ENCODE results near the gene SH3GL2.
A peak's percentile ranks its signal among the peaks of the same experiment; 100 is the strongest.

Gene SH3GL2

DNA sequence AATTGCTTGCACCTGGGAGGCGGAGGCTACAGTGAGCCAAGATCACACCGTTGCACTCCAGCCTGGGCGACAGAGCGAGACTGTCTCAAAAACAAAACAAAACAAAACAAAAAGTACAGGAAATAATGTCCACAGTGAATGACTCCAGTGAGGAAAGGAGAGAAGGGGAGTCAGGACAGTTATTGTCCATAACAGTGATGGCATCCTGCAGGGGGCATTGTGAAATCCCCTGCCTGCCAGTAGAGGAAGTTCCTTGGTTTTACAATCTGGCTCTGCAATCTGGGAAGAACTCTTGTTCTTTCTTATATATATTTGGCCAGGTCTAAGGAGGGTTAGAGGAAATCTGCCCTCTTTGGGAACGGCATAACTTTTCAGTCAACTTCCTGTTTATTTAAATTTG, 8.2 kb downstream of the SH3GL2 start:
- TF ChIP-seq, protein P1, sequence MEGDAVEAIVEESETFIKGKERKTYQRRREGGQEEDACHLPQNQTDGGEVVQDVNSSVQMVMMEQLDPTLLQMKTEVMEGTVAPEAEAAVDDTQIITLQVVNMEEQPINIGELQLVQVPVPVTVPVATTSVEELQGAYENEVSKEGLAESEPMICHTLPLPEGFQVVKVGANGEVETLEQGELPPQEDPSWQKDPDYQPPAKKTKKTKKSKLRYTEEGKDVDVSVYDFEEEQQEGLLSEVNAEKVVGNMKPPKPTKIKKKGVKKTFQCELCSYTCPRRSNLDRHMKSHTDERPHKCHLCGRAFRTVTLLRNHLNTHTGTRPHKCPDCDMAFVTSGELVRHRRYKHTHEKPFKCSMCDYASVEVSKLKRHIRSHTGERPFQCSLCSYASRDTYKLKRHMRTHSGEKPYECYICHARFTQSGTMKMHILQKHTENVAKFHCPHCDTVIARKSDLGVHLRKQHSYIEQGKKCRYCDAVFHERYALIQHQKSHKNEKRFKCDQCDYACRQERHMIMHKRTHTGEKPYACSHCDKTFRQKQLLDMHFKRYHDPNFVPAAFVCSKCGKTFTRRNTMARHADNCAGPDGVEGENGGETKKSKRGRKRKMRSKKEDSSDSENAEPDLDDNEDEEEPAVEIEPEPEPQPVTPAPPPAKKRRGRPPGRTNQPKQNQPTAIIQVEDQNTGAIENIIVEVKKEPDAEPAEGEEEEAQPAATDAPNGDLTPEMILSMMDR (IDR thresholded peaks at IDR 0.05; ENCODE audit: low read depth, low read length, missing control alignments), result peak; percentile 15
- H3K4me3 ChIP-seq (replicated peaks; ENCODE audit: low read depth, low read length), result no peak overlapping the region
- no peak for DNase-seq (ENCODE audit: extremely low read depth, low read depth)

DNA sequence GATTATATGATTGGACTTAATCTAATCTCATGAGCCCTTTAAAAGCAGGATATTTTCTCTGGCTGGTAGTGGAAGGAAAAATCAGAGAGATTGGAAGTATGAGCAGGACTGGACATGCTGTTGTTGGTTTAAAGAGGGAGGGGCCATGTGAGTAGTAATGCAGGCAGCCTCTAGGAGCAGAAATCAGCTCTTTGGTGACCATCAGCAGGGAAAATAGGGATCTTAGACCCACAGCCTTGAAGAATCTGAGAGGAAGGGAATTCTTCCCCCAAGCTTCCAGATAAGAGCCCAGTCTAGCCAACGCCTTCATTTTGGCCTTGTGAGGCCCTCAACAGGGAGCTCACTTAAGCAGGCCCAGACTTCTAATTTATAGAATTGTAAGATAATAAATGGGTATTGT, 9.5 kb downstream of the SH3GL2 start:
- TF ChIP-seq, protein P1 (IDR thresholded peaks at IDR 0.05; ENCODE audit: low read depth, low read length, missing control alignments), result no peak
- no peak overlapping the region for H3K4me3 ChIP-seq (replicated peaks; ENCODE audit: low read depth, low read length)
- DNase-seq (ENCODE audit: extremely low read depth, low read depth), result no peak

DNA sequence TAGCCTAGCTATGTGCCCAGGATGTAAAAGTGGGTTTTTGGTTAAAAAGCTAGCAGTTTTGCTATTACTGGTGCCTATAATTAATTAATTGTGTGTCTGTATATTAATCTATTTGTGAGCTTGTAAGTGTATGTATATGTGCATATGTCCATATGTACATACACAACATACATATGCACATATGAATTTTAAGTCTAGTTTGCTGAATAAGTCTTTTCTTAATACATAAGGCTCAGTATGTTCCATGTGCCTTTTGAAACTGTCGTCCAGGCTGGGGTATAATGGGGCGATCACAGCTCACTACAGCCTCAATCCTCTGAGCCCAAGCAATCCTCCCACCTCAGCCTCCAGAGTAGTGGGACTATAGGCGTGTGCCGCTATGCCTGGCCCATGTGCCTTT, 10.1 kb downstream of the SH3GL2 start:
- no peak for DNase-seq (ENCODE audit: extremely low read depth, low read depth)
- TF ChIP-seq, protein P1 (IDR thresholded peaks at IDR 0.05; ENCODE audit: low read depth, low read length, missing control alignments), result no peak
- H3K4me3 ChIP-seq (replicated peaks; ENCODE audit: low read depth, low read length), result no peak overlapping the region

DNA sequence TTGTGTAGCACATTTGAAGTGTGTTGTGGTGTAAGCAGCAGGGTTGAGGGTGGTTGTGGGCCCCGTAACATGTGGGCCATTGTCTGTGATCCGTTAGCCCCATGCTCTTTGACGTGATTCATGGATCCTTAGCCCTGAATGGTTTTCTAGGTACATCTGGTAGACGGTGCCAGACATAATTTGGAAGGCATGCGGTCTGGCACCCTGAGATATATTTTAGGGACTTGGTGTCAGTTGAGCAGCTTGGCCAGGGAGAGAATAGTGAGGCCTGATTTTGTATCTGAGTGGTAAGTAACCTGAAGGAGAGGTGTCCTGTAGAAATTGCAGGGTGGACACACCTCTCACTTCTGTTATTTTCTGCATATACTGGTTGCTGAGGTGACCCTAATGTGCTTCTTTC, 10.9 kb downstream of the SH3GL2 start:
- no peak for DNase-seq (ENCODE audit: extremely low read depth, low read depth)
- no peak overlapping the region for H3K4me3 ChIP-seq (replicated peaks; ENCODE audit: low read depth, low read length)
- TF ChIP-seq, protein P1 (IDR thresholded peaks at IDR 0.05; ENCODE audit: low read depth, low read length, missing control alignments), result no peak

DNA sequence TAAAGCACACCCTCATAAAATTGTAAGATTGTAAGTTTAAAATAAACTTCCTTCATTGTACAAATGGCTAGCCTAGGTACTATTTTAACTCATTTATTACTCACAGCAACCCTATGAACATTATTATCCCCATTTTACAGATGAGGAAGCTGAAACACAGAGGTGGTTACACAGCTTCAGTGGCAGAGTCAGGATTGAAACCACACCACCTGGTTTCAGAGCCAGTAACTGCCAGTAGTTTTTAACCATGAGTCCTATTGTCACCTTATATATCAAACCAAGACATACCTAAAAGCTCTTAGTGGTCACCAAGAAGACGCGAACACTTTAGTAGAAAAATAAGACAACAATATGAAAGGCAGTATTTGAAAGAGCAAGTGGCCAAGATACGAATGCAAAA, 16.1 kb downstream of the SH3GL2 start:
- TF ChIP-seq, protein P1 (IDR thresholded peaks at IDR 0.05; ENCODE audit: low read depth, low read length, missing control alignments), result no peak
- DNase-seq (ENCODE audit: extremely low read depth, low read depth), result no peak
- no peak overlapping the region for H3K4me3 ChIP-seq (replicated peaks; ENCODE audit: low read depth, low read length)

DNA sequence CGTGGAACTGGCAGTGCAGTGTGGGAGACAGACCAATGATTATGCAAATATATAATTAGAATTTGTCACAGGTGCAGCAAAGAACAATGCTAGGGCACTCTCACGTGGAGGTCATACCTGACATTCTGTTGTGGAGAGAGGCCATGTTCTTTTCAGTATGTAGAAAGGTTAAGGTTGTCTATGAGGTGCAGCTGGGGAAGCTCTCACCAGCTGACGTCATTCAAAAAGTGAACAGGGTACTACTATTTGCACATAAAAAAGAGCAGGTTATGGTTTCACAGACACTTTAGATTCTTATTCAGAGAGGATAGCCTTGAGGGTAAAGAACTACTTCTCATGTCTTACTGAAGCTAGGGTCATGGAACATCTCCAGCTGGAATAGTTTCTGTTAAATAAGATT, 19.1 kb downstream of the SH3GL2 start:
- TF ChIP-seq, protein P1 (IDR thresholded peaks at IDR 0.05; ENCODE audit: low read depth, low read length, missing control alignments), result no peak
- no peak overlapping the region for H3K4me3 ChIP-seq (replicated peaks; ENCODE audit: low read depth, low read length)
- no peak for DNase-seq (ENCODE audit: extremely low read depth, low read depth)

DNA sequence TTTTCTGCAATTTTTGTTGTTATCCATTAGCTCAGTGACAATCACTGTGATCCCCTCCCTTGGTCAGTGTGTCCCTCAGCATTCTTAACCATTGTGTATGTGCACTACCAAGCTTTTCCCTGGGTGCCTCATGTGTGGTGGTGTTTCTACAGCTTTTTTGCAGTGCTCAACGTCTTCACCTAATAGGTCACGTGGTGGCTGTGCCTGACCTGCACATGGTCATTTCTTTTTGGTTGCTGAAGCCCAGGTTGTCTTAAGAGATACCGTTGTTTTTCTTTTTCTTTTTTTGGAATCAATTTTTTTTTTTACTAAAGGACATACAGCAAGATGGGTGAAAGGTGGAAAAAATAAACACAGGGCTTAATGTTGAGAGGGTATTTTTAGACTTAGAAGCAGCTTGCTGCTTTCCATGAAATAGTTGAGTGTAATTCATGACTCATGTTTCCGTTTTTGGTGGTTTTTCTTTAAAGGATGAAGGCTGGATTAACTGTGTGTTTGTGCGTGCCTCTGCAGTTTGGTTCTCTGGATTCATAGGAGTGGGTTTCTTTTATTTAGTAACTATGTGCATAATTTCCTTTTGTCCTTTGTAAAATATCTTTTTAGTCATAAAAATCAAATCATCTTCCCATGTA, 22.2 kb downstream of the SH3GL2 start:
- TF ChIP-seq, protein P1 (IDR thresholded peaks at IDR 0.05; ENCODE audit: low read depth, low read length, missing control alignments), result no peak
- peak; percentile 54 for DNase-seq (ENCODE audit: extremely low read depth, low read depth)
- no peak overlapping the region for H3K4me3 ChIP-seq (replicated peaks; ENCODE audit: low read depth, low read length)

Data from HFF-Myc (cell line).